Liver (tissue), 9 donors: ENCODE measurements around the gene DOK5. TPM values are rescaled to one million over a fixed set of nuclear protein-coding genes. Genes with fewer than 3 reads are reported as not detected.

Source experiments
- DNase-seq: peaks from one replicate; pipeline ENCODE4 v3.0.0-alpha.2; 2017; ENCODE audit warnings: low spot score
- H3K27ac ChIP-seq, 2 donors: one replicate each; pipeline ENCODE4 v1.7.0; 2013; ENCODE audit warnings: inconsistent platforms in 2 of 2, low read length in 2 of 2, control low read depth in 1 of 2, low read depth in 1 of 2, mild to moderate bottlenecking in 1 of 2
- H3K27me3 ChIP-seq, 4 donors: one replicate each; pipeline versions ENCODE4 v1.6.1 to v1.7.0; 2013; ENCODE audit warnings: low read length in 3 of 4, inconsistent platforms in 1 of 4, mild to moderate bottlenecking in 1 of 4, moderate library complexity in 1 of 4; ENCODE audit not compliant: control insufficient read depth in 4 of 4, insufficient read depth in 4 of 4
- H3K36me3 ChIP-seq, 4 donors: one replicate each; pipeline versions ENCODE4 v1.6.1 to v1.7.0; 2013; ENCODE audit warnings: low read length in 3 of 4, mild to moderate bottlenecking in 3 of 4, low read depth in 1 of 4, moderate library complexity in 1 of 4; ENCODE audit not compliant: control insufficient read depth in 4 of 4, insufficient read depth in 3 of 4
- H3K4me1 ChIP-seq, 4 donors: one replicate each; pipeline versions ENCODE4 v1.6.1 to v1.7.0; 2013; ENCODE audit warnings: low read length in 3 of 4, mild to moderate bottlenecking in 3 of 4, moderate library complexity in 1 of 4; ENCODE audit not compliant: control insufficient read depth in 4 of 4, insufficient read depth in 4 of 4
- H3K4me3 ChIP-seq, 3 donors: one replicate each; pipeline versions ENCODE4 v1.6.1 to v1.7.0; 2013; ENCODE audit warnings: low read length in 3 of 3, control low read depth in 1 of 3, low read depth in 1 of 3, mild to moderate bottlenecking in 1 of 3
- H3K9ac ChIP-seq, 2 donors: one replicate each; pipeline ENCODE4 v1.7.0; 2013; ENCODE audit warnings: low read length in 2 of 2, mild to moderate bottlenecking in 2 of 2, moderate library complexity in 2 of 2, control low read depth in 1 of 2, low read depth in 1 of 2
- H3K9me3 ChIP-seq, 4 donors: one replicate each; pipeline versions ENCODE4 v1.6.1 to v1.7.0; 2013; ENCODE audit warnings: low read length in 3 of 4; ENCODE audit not compliant: control insufficient read depth in 4 of 4
- EGR1 ChIP-seq, 2 donors: IDR thresholded peaks; 2 replicates each; pipeline ENCODE4 v1.6.1; 2016 to 2018; ENCODE audit warnings: antibody characterized with exemption in 2 of 2, low read depth in 2 of 2
- FOXA1 ChIP-seq: IDR thresholded peaks from 2 replicates; pipeline ENCODE4 v1.6.1; 2016; ENCODE audit warnings: antibody characterized with exemption
- FOXA2 ChIP-seq: IDR thresholded peaks from 2 replicates; pipeline ENCODE4 v1.6.1; 2016; ENCODE audit warnings: antibody characterized with exemption
- JUND ChIP-seq, 2 donors: IDR thresholded peaks; 2 replicates each; pipeline ENCODE4 v1.6.1; 2016; ENCODE audit warnings: antibody characterized with exemption in 2 of 2
- MAX ChIP-seq: IDR thresholded peaks from 2 replicates; pipeline ENCODE4 v1.6.1; 2016; ENCODE audit warnings: antibody characterized with exemption
- NR2F2 ChIP-seq: IDR thresholded peaks from 2 replicates; pipeline ENCODE4 v1.6.1; 2016; ENCODE audit warnings: antibody characterized with exemption
- RAD21 ChIP-seq, 2 donors: IDR thresholded peaks; 2 replicates each; pipeline ENCODE4 v1.6.1; 2016; ENCODE audit warnings: antibody characterized with exemption in 2 of 2, mild to moderate bottlenecking in 2 of 2
- REST ChIP-seq: IDR thresholded peaks from 2 replicates; pipeline ENCODE4 v1.6.1; 2016; ENCODE audit warnings: antibody characterized with exemption, mild to moderate bottlenecking
- RXRA ChIP-seq, 2 donors: IDR thresholded peaks; 2 replicates each; pipeline ENCODE4 v1.6.1; 2017 to 2018; ENCODE audit warnings: antibody characterized with exemption in 2 of 2, mild to moderate bottlenecking in 1 of 2
- TAF1 ChIP-seq: conservative IDR thresholded peaks from 2 replicates; pipeline ENCODE4 v1.6.1; 2016; ENCODE audit warnings: antibody characterized with exemption, mild to moderate bottlenecking
- YY1 ChIP-seq: IDR thresholded peaks from 2 replicates; pipeline ENCODE4 v1.6.1; 2016; ENCODE audit warnings: antibody characterized with exemption, mild to moderate bottlenecking
- WGBS: extraction: QIAGEN DNeasy Blood & Tissue Kit; methylation state at CpG from one replicate; pipeline ENCODE4 v1.1.7; 2013; 5-methylcytosine and 5-hydroxymethylcytosine counted together
- polyA plus RNA-seq, 2 donors: library from polyadenylated mRNA; stranded (reverse) in 1 of 2; unstranded in 1 of 2; fragments of 200-250 nt in 1 of 2; fragments of >200 nt in 1 of 2; fragmentation: Nextera tagmentation in 1 of 2; extraction: Ambion mirVana in 1 of 2; gene quantifications; one replicate each; pipeline versions ENCODE4 v1.2.1 to v1.2.3, GENCODE V29; 2013 to 2015
- total RNA-seq, 2 donors: library from RNA; depleted of rRNA; stranded (reverse); fragments of >200 nt; gene quantifications; one replicate each; pipeline ENCODE4 v1.2.3, GENCODE V29; 2014
- TF ChIP-seq, protein P1 (sequence below): fragments of 150-350 bp; IDR thresholded peaks from 2 replicates; pipeline ENCODE4 v1.5.1; 2017; ENCODE audit warnings: improper control_type of control experiment, low read depth, low read length; ENCODE audit not compliant: missing input control
- donor health status: healthy.
- donor health status: healthy.
- donor health status: healthy.
- donor health status: healthy.
- donor health status: healthy.

DOK5 gene
- total and polyA plus RNA-seq, 4 donors = 0.05 to 0.16 (median 0.09) TPM

DNA sequence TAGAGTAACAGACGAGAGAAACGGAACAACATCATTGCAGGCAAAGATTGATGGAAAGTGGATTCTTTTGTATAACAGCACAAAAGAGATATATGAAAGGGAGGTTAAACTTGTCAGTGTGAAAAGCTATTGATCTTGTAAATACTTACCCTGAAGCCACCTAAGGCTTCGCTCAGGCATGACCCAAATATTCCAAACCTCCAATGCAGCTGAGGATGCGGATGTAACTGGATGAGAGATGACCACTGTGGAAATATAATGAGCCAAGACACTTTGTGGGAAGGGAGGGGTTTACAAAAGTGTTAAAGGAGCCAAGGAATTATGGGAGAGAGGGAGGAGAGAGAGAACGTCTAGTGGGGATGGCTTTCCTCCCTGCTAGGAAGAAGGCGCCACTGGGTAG, 112.0 kb downstream of the DOK5 start (continued):
- TF ChIP-seq, protein P1, sequence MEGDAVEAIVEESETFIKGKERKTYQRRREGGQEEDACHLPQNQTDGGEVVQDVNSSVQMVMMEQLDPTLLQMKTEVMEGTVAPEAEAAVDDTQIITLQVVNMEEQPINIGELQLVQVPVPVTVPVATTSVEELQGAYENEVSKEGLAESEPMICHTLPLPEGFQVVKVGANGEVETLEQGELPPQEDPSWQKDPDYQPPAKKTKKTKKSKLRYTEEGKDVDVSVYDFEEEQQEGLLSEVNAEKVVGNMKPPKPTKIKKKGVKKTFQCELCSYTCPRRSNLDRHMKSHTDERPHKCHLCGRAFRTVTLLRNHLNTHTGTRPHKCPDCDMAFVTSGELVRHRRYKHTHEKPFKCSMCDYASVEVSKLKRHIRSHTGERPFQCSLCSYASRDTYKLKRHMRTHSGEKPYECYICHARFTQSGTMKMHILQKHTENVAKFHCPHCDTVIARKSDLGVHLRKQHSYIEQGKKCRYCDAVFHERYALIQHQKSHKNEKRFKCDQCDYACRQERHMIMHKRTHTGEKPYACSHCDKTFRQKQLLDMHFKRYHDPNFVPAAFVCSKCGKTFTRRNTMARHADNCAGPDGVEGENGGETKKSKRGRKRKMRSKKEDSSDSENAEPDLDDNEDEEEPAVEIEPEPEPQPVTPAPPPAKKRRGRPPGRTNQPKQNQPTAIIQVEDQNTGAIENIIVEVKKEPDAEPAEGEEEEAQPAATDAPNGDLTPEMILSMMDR = no peak
- TF ChIP-seq FOXA2 (no peak), EGR1 (IDR thresholded peaks at IDR 0.05; ENCODE audit: low read depth in 2 of 2) (no peak), MAX (no peak), YY1 (no peak)

DNA sequence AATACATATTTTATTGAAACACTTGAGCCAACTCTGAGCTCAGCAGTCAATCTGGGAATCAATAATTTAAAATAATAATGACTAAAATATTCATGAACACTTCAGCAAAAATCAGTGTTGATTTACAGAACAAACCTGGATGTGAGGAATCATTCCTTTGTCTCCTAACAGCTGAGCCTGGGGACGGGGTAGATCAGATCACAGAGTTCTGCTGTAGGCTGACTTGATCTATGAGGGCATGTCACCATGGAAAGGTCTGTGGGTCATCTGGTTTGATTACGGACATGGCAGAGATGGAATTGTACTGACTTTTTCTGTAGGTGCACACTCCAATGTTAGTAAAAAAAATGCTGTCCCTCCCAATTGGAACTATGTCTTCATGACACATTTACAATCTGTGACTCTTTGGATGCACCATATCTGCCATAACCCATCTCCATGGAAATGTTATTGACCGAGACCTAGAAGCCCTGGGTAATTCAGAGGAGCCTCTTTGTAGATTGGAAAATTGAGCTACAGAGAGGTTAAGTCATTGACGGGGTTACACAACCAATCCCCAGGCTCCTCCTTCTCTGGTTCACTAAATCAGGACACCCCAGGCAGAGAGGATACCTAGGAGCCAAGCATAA, 114.1 kb downstream of the DOK5 start:
- no peaks in the 10 kb centered on the region for H3K9me3 ChIP-seq
- no peak overlapping the region for H3K9ac ChIP-seq
- no peak overlapping the region for H3K4me3 ChIP-seq
- 81% methylated on average over 4 of the region's 4 CpGs for WGBS
- no peaks in the 10 kb centered on the region for H3K4me1 ChIP-seq
- no peak for TF ChIP-seq YY1
- no peak for TF ChIP-seq JUND (IDR thresholded peaks at IDR 0.05)
- no peak for TF ChIP-seq EGR1 (IDR thresholded peaks at IDR 0.05; ENCODE audit: low read depth in 2 of 2)
- TF ChIP-seq RXRA (IDR thresholded peaks at IDR 0.05) = no peak
- no peak for TF ChIP-seq FOXA1
- no peak for DNase-seq
- H3K27me3 ChIP-seq = peaks cover 0 to 2% (median 0%) of the 10 kb centered on the region in 4 donors
- H3K27ac ChIP-seq = no peak overlapping the region
- H3K36me3 ChIP-seq = peaks cover 0 to 1% (median 0%) of the 10 kb centered on the region in 4 donors

GRCh38 chr20:54590856-54591255, 115.5 kb downstream of the DOK5 start:
- Histone ChIP-seq H3K9ac (no peak overlapping the region), H3K27me3 (peaks cover 0 to 2% (median 0%) of the 10 kb centered on the region in 4 donors), H3K27ac (no peak overlapping the region), H3K4me1 (no peaks in the 10 kb centered on the region), H3K4me3 (no peak overlapping the region), H3K36me3 (peaks cover 0 to 1% (median 0%) of the 10 kb centered on the region in 4 donors), H3K9me3 (no peaks in the 10 kb centered on the region)
- TF ChIP-seq FOXA2 (no peak), NR2F2 (no peak)
- no peak for DNase-seq

- TF ChIP-seq TAF1 (no peak), REST (no peak), NR2F2 (no peak), MAX (no peak), RAD21 (IDR thresholded peaks at IDR 0.05) (no peak)
- no peak overlapping the region for H3K9ac ChIP-seq
- no peaks in the 10 kb centered on the region for H3K4me1 ChIP-seq
- H3K27me3 ChIP-seq = peaks cover 0 to 7% (median 0%) of the 10 kb centered on the region in 4 donors
- H3K9me3 ChIP-seq = peaks cover 0 to 3% (median 0%) of the 10 kb centered on the region in 4 donors
- DNase-seq = no peak
- no peak overlapping the region for H3K27ac ChIP-seq
- no peak overlapping the region for H3K4me3 ChIP-seq
- peaks cover 0 to 1% (median 0%) of the 10 kb centered on the region in 4 donors for H3K36me3 ChIP-seq
These were observed 121.3 kb downstream of the DOK5 start for GRCh38 chr20:54596651-54597050.
